GDM1 (cell line): Measurements from ENCODE around the gene TMEM266.

ENCODE experiments used
- DNase-seq: peaks from one replicate; lab custom pipeline; 2025; lab: John Stamatoyannopoulos, UW

Gene TMEM266

GRCh38 chr15:76162036-76162398 lies 102.2 kb downstream of the TMEM266 start:
- DNase-seq = no peak

- no peak for DNase-seq
These were observed 103.1 kb downstream of the TMEM266 start for GRCh38 chr15:76162784-76163456.

- no peak for DNase-seq
These were observed 103.9 kb downstream of the TMEM266 start for GRCh38 chr15:76163457-76164295.

- no peak for DNase-seq
These were observed 104.8 kb downstream of the TMEM266 start for GRCh38 chr15:76164602-76165001.

GRCh38 chr15:76165951-76166350 lies 106.2 kb downstream of the TMEM266 start:
- DNase-seq = no peak

GRCh38 chr15:76168237-76168984 lies 108.6 kb downstream of the TMEM266 start:
- no peak for DNase-seq

GRCh38 chr15:76169018-76169417 lies 109.2 kb downstream of the TMEM266 start:
- no peak for DNase-seq

- no peak for DNase-seq
These were observed 110.4 kb downstream of the TMEM266 start for GRCh38 chr15:76169911-76170800.

- DNase-seq = no peak
These were observed 113.0 kb downstream of the TMEM266 start for GRCh38 chr15:76172782-76173181.

- DNase-seq = no peak
These were observed 113.6 kb downstream of the TMEM266 start for GRCh38 chr15:76173317-76173834.

- DNase-seq = no peak
These were observed 114.9 kb downstream of the TMEM266 start for GRCh38 chr15:76174654-76175053.

- no peak for DNase-seq
These were observed 115.7 kb downstream of the TMEM266 start for GRCh38 chr15:76175442-76175841.

GRCh38 chr15:76176059-76176458 lies 116.3 kb downstream of the TMEM266 start:
- no peak for DNase-seq

GRCh38 chr15:76176487-76177085 lies 116.8 kb downstream of the TMEM266 start:
- DNase-seq = no peak

GRCh38 chr15:76177491-76178040 lies 117.8 kb downstream of the TMEM266 start:
- no peak for DNase-seq

- no peak for DNase-seq
These were observed 118.7 kb downstream of the TMEM266 start for GRCh38 chr15:76178296-76179000.

- DNase-seq = no peak
These were observed 119.2 kb downstream of the TMEM266 start for GRCh38 chr15:76179023-76179422.

- no peak for DNase-seq
These were observed 120.5 kb downstream of the TMEM266 start for GRCh38 chr15:76180321-76180720.

GRCh38 chr15:76181705-76182107 lies 121.9 kb downstream of the TMEM266 start:
- DNase-seq = no peak
